H9 (cell line): Measurements from ENCODE around the gene LNP1. TPM values are rescaled to one million over a fixed set of nuclear protein-coding genes. Genes with fewer than 3 reads are reported as not detected.

Experiments used
- DNase-seq: peaks from one replicate; pipeline ENCODE4 v3.0.0-alpha.2; 2017
- H2AFZ ChIP-seq: one replicate; pipeline ENCODE4 v1.6.1; 2013; ENCODE audit warnings: mild to moderate bottlenecking, low read length, control low read depth, moderate library complexity
- H2AK5ac ChIP-seq: 2 replicates; pipeline ENCODE4 v1.6.1; 2013; ENCODE audit warnings: low read length, control low read depth, mixed read lengths; ENCODE audit not compliant: insufficient read length
- H2BK120ac ChIP-seq: one replicate; pipeline ENCODE4 v1.6.1; 2013; ENCODE audit warnings: low read depth, mild to moderate bottlenecking, low read length, control low read depth, inconsistent platforms; ENCODE audit not compliant: poor library complexity, severe bottlenecking
- H2BK12ac ChIP-seq: 2 replicates; pipeline ENCODE4 v1.6.1; 2013; ENCODE audit warnings: low read length, control low read depth, mixed read lengths, low read depth; ENCODE audit not compliant: insufficient read length
- H2BK15ac ChIP-seq: 2 replicates; pipeline ENCODE4 v1.6.1; 2013; ENCODE audit warnings: low read depth, low read length, control low read depth
- H2BK20ac ChIP-seq: one replicate; pipeline ENCODE4 v1.6.1; 2013; ENCODE audit warnings: low read depth, mild to moderate bottlenecking, low read length, control low read depth, inconsistent platforms; ENCODE audit not compliant: poor library complexity, severe bottlenecking
- H2BK5ac ChIP-seq: 2 replicates; pipeline ENCODE4 v1.6.1; 2013; ENCODE audit warnings: low read length, control low read depth, mixed read lengths; ENCODE audit not compliant: insufficient read length
- H3K14ac ChIP-seq: 2 replicates; pipeline ENCODE4 v1.6.1; 2013; ENCODE audit warnings: low read length, control low read depth; ENCODE audit not compliant: insufficient read depth
- H3K18ac ChIP-seq: 2 replicates; pipeline ENCODE4 v1.6.1; 2013; ENCODE audit warnings: low read depth, mild to moderate bottlenecking, mixed read lengths, low read length, control low read depth; ENCODE audit not compliant: insufficient read length
- H3K23ac ChIP-seq: 2 replicates; pipeline ENCODE4 v1.6.1; 2013; ENCODE audit warnings: low read length, control low read depth, mixed read lengths, low read depth; ENCODE audit not compliant: insufficient read length
- H3K23me2 ChIP-seq: 2 replicates; pipeline ENCODE4 v1.6.1; 2013; ENCODE audit warnings: low read depth, mild to moderate bottlenecking, mixed read lengths, low read length, control low read depth; ENCODE audit not compliant: insufficient read length, poor library complexity, severe bottlenecking
- H3K27ac ChIP-seq: 2 replicates; pipeline ENCODE4 v1.5.1; 2013; ENCODE audit warnings: low read length, control low read depth, mixed read lengths, low read depth; ENCODE audit not compliant: insufficient read length
- H3K27me3 ChIP-seq: 2 replicates; pipeline ENCODE4 v1.6.1; 2013; ENCODE audit warnings: low read length, control low read depth, inconsistent platforms; ENCODE audit not compliant: insufficient read depth
- H3K4ac ChIP-seq: 2 replicates; pipeline ENCODE4 v1.6.1; 2013; ENCODE audit warnings: low read depth, mild to moderate bottlenecking, control low read depth, inconsistent platforms, low read length, moderate library complexity
- H3K4me1 ChIP-seq: 2 replicates; pipeline ENCODE4 v1.6.1; 2013; ENCODE audit warnings: low read length, control low read depth, inconsistent platforms; ENCODE audit not compliant: insufficient read depth
- H3K4me2 ChIP-seq: 2 replicates; pipeline ENCODE4 v1.6.1; 2013; ENCODE audit warnings: low read length, control low read depth, mixed read lengths; ENCODE audit not compliant: insufficient read length, insufficient read depth
- H3K56ac ChIP-seq: 2 replicates; pipeline ENCODE4 v1.6.1; 2013; ENCODE audit warnings: low read depth, mild to moderate bottlenecking, mixed read lengths, low read length, control low read depth; ENCODE audit not compliant: insufficient read length
- H3K79me1 ChIP-seq: 2 replicates; pipeline ENCODE4 v1.6.1; 2013; ENCODE audit warnings: low read depth, mild to moderate bottlenecking, moderate library complexity, low read length, control low read depth, inconsistent platforms; ENCODE audit not compliant: insufficient read depth, poor library complexity, severe bottlenecking
- H3K79me2 ChIP-seq: 2 replicates; pipeline ENCODE4 v1.6.1; 2013; ENCODE audit warnings: low read length, control low read depth, inconsistent platforms; ENCODE audit not compliant: insufficient read depth
- H3K9ac ChIP-seq: 2 replicates; pipeline ENCODE4 v1.6.1; 2013; ENCODE audit warnings: low read length, control low read depth, mixed read lengths; ENCODE audit not compliant: insufficient read length; ENCODE audit errors: extremely low read depth
- H3K9me3 ChIP-seq: one replicate; pipeline ENCODE4 v1.6.1; 2013; ENCODE audit warnings: low read depth, low read length, inconsistent platforms; ENCODE audit not compliant: control insufficient read depth
- H3T11ph ChIP-seq: one replicate; pipeline ENCODE4 v1.6.1; 2013; ENCODE audit warnings: mild to moderate bottlenecking, low read length, control low read depth, inconsistent platforms
- H4K20me1 ChIP-seq: one replicate; pipeline ENCODE4 v1.6.1; 2013; ENCODE audit not compliant: control insufficient read depth, insufficient read length, insufficient read depth
- H4K5ac ChIP-seq: 2 replicates; pipeline ENCODE4 v1.6.1; 2013; ENCODE audit warnings: low read depth, mild to moderate bottlenecking, mixed read lengths, low read length, control low read depth; ENCODE audit not compliant: insufficient read length
- H4K8ac ChIP-seq: replicated peaks from 2 replicates; pipeline ENCODE4 v1.6.1; 2013; ENCODE audit warnings: low read length, control low read depth, mixed read lengths, low read depth; ENCODE audit not compliant: insufficient read length
- H4K91ac ChIP-seq: 2 replicates; pipeline ENCODE4 v1.6.1; 2013; ENCODE audit warnings: low read depth, mild to moderate bottlenecking, moderate library complexity, mixed read lengths, low read length, control low read depth; ENCODE audit not compliant: insufficient read length
- H3K27ac Mint-ChIP-seq, 3 experiments: 2 replicates in 2 of 3; 3 replicates in 1 of 3; pipeline ENCODE4 v1.8.0; 2020 to 2021; ENCODE audit warnings: mixed read lengths in 3 of 3, mild to moderate bottlenecking in 1 of 3, moderate library complexity in 1 of 3
- H3K27me3 Mint-ChIP-seq: 2 replicates; pipeline ENCODE4 v1.8.0; 2021; ENCODE audit warnings: low read depth, mild to moderate bottlenecking, moderate library complexity, mixed read lengths
- H3K36me3 Mint-ChIP-seq, 3 experiments: 2 replicates in 2 of 3; 3 replicates in 1 of 3; pipeline ENCODE4 v1.8.0; 2020 to 2021; ENCODE audit warnings: low read depth in 3 of 3, mixed read lengths in 3 of 3; ENCODE audit not compliant: insufficient read depth in 1 of 3
- H3K4me1 Mint-ChIP-seq, 2 experiments: 2 replicates each; pipeline ENCODE4 v1.8.0; 2020; ENCODE audit warnings: mixed read lengths in 2 of 2
- H3K4me3 Mint-ChIP-seq, 2 experiments: 2 replicates in 1 of 2; 3 replicates in 1 of 2; pipeline ENCODE4 v1.8.0; 2020 to 2021; ENCODE audit warnings: mild to moderate bottlenecking in 2 of 2, mixed read lengths in 2 of 2, moderate library complexity in 1 of 2
- H3K9me3 Mint-ChIP-seq, 2 experiments: 2 replicates in 1 of 2; 3 replicates in 1 of 2; pipeline ENCODE4 v1.8.0; 2020; ENCODE audit warnings: mild to moderate bottlenecking in 2 of 2, mixed read lengths in 2 of 2, moderate library complexity in 1 of 2
- WGBS: extraction: QIAGEN DNeasy Blood & Tissue Kit; methylation state at CpG from one replicate; pipeline ENCODE4 v1.1.7; 2013; ENCODE audit warnings: missing lambda C conversion rate, low lambda C conversion rate, mixed read lengths; ENCODE audit not compliant: insufficient read length; ENCODE audit errors: extremely low coverage; 5-methylcytosine and 5-hydroxymethylcytosine counted together
- total RNA-seq: library from RNA; stranded (reverse); gene quantifications from 2 replicates; pipeline ENCODE4 v1.2.1, GENCODE V29; 2021
- TF ChIP-seq, protein P1 (sequence below): fragments of 200-600 bp; sonication (generic); conservative IDR thresholded peaks from 3 replicates; pipeline ENCODE4 v1.8.0; 2021; ENCODE audit warnings: antibody characterized with exemption, mild to moderate bottlenecking

The LNP1 gene
- total RNA-seq, 1 experiment from 2014 or later, result 4.1 TPM

DNA sequence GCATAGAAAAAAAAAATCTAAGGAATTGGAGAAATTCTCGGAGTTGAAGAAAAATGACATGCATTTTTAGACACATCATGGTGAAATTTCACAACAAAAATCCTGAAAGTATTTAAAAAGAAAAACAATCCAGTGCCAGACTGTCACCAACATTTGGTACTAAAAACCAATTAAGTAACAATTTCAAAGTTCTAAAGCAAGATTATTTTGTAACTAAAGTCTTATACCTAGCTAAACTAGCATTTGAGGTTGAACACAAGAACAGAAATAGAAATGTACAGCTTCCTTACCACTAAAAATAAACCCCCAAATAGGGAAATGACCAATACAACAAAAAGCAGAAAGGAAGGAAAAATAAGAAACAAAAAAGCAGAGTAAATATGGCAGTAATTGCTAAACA is 12.3 kb upstream of the LNP1 start:
- H3K4ac ChIP-seq, result no peak overlapping the region
- no peaks in the 10 kb centered on the region for H3K23me2 ChIP-seq
- H3K4me3 Mint-ChIP-seq, result no peak overlapping the region
- no peak overlapping the region for H2AK5ac ChIP-seq
- TF ChIP-seq, protein P1, sequence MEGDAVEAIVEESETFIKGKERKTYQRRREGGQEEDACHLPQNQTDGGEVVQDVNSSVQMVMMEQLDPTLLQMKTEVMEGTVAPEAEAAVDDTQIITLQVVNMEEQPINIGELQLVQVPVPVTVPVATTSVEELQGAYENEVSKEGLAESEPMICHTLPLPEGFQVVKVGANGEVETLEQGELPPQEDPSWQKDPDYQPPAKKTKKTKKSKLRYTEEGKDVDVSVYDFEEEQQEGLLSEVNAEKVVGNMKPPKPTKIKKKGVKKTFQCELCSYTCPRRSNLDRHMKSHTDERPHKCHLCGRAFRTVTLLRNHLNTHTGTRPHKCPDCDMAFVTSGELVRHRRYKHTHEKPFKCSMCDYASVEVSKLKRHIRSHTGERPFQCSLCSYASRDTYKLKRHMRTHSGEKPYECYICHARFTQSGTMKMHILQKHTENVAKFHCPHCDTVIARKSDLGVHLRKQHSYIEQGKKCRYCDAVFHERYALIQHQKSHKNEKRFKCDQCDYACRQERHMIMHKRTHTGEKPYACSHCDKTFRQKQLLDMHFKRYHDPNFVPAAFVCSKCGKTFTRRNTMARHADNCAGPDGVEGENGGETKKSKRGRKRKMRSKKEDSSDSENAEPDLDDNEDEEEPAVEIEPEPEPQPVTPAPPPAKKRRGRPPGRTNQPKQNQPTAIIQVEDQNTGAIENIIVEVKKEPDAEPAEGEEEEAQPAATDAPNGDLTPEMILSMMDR, result no peak
- peaks cover 3 to 4% of the 10 kb centered on the region in 2 experiments; a peak in 3 of 4 replicates for H3K4me1 Mint-ChIP-seq
- no peak overlapping the region for H3K23ac ChIP-seq
- no peak overlapping the region for H2BK12ac ChIP-seq
- no peak overlapping the region for H4K8ac ChIP-seq
- H3K27ac ChIP-seq, result no peak overlapping the region
- no peak overlapping the region for H3K4me2 ChIP-seq
- no peaks in the 10 kb centered on the region for H3K27me3 ChIP-seq
- no peak overlapping the region for H4K5ac ChIP-seq
- no peak overlapping the region for H2BK20ac ChIP-seq
- no CpG with 5 or more reads among the region's 1 CpG for WGBS
- H3K14ac ChIP-seq, result no peak overlapping the region
- no peak overlapping the region for H3T11ph ChIP-seq
- H2BK5ac ChIP-seq, result no peak overlapping the region
- H3K9me3 ChIP-seq, result no peaks in the 10 kb centered on the region
- H3K56ac ChIP-seq, result no peak overlapping the region
- no peak overlapping the region for H3K27ac Mint-ChIP-seq
- H3K79me1 ChIP-seq, result peaks cover 7% of the 10 kb centered on the region
- no peak overlapping the region for H2BK120ac ChIP-seq
- H3K4me1 ChIP-seq, result no peaks in the 10 kb centered on the region
- DNase-seq, result no peak
- no peaks in the 10 kb centered on the region for H3K27me3 Mint-ChIP-seq
- no peak overlapping the region for H3K9ac ChIP-seq
- H4K20me1 ChIP-seq, result no peaks in the 10 kb centered on the region
- H3K79me2 ChIP-seq, result peaks cover 22% of the 10 kb centered on the region; the same call in 1 of the 2 replicates
- H3K9me3 Mint-ChIP-seq, result peaks cover 0 to 3% of the 10 kb centered on the region in 2 experiments; a peak in 2 of 5 replicates
- H2AFZ ChIP-seq, result no peak overlapping the region
- H2BK15ac ChIP-seq, result no peak overlapping the region
- peaks cover 16 to 34% (median 26%) of the 10 kb centered on the region in 3 experiments for H3K36me3 Mint-ChIP-seq
- H4K91ac ChIP-seq, result no peak overlapping the region
- H3K18ac ChIP-seq, result no peak overlapping the region
